HEK293 (cell line): Measurements from ENCODE around the gene MEIOC.

Experiments
- CTCF ChIA-PET: fragments of 350-600 bp; formaldehyde crosslinking; extraction: SDS; loops from one replicate; lab custom pipeline; 2021; ENCODE audit warnings: antibody characterized with exemption; lab: Yijun Ruan, JAX
- POLR2A ChIA-PET: fragments of 300-600 bp; formaldehyde crosslinking; extraction: SDS; loops from one replicate; lab custom pipeline; 2020; ENCODE audit warnings: antibody characterized with exemption, inconsistent platforms; lab: Yijun Ruan, JAX
- H3K27ac ChIP-seq: fragments of 200-500 bp; sonication (Bioruptor generic); 2 replicates; pipeline ENCODE4 v1.5.1; 2014; ENCODE audit warnings: low read depth, low read length, control low read depth, inconsistent platforms; ENCODE audit errors: extremely low read depth
- H3K36me3 ChIP-seq, 2 experiments: fragments of 200-500 bp in 1 of 2; sonication (Bioruptor generic) in 1 of 2; 1 replicate in 1 of 2; 2 replicates in 1 of 2; pipeline ENCODE4 v1.5.1; 2014 to 2017; ENCODE audit warnings: inconsistent platforms in 2 of 2, low read length in 2 of 2; ENCODE audit not compliant: control insufficient read depth in 2 of 2, insufficient read depth in 1 of 2
- H3K4me1 ChIP-seq: fragments of 200-500 bp; sonication (Bioruptor generic); 2 replicates; pipeline ENCODE4 v1.5.1; 2014; ENCODE audit warnings: mild to moderate bottlenecking, low read length, inconsistent platforms; ENCODE audit not compliant: control insufficient read depth, insufficient read depth
- H3K4me3 ChIP-seq: 2 replicates; pipeline ENCODE4 v1.5.1; 2011; ENCODE audit warnings: low read depth, mild to moderate bottlenecking, control low read depth, low read length, moderate library complexity
- H3K9me3 ChIP-seq: fragments of 200-500 bp; sonication (Bioruptor generic); 2 replicates; pipeline ENCODE4 v1.5.1; 2014; ENCODE audit warnings: low read depth, low read length, inconsistent platforms; ENCODE audit not compliant: control insufficient read depth, insufficient read depth
- AEBP2 ChIP-seq: fragments of 450-650 bp; formaldehyde crosslinking; IDR thresholded peaks from 2 replicates; pipeline ENCODE4 v1.5.1; 2016; ENCODE audit warnings: missing biosample characterization, missing genetic modification characterization, borderline replicate concordance
- GLIS1 ChIP-seq: fragments of 450-650 bp; formaldehyde crosslinking; IDR thresholded peaks from 2 replicates; pipeline ENCODE4 v1.5.1; 2016; ENCODE audit warnings: missing biosample characterization, missing genetic modification characterization
- GLIS2 ChIP-seq: fragments of 450-650 bp; formaldehyde crosslinking; IDR thresholded peaks from 2 replicates; pipeline ENCODE4 v1.5.1; 2016; ENCODE audit warnings: missing biosample characterization, missing genetic modification characterization
- KLF1 ChIP-seq: fragments of 450-650 bp; formaldehyde crosslinking; IDR thresholded peaks from 2 replicates; pipeline ENCODE4 v1.5.1; 2016; ENCODE audit warnings: missing biosample characterization, missing genetic modification characterization
- TSHZ1 ChIP-seq: fragments of 450-650 bp; formaldehyde crosslinking; IDR thresholded peaks from 2 replicates; pipeline ENCODE4 v1.5.1; 2016; ENCODE audit warnings: missing biosample characterization, missing genetic modification characterization, borderline replicate concordance
- YY1 ChIP-seq: fragments of 450-650 bp; formaldehyde crosslinking; IDR thresholded peaks from 2 replicates; pipeline ENCODE4 v1.5.1; 2018; ENCODE audit warnings: missing biosample characterization, missing genetic modification characterization
- ZFP37 ChIP-seq: fragments of 450-650 bp; formaldehyde crosslinking; IDR thresholded peaks from 2 replicates; pipeline ENCODE4 v1.5.1; 2016; ENCODE audit warnings: missing biosample characterization, missing genetic modification characterization
- ZNF121 ChIP-seq: fragments of 450-650 bp; formaldehyde crosslinking; IDR thresholded peaks from 2 replicates; pipeline ENCODE4 v1.5.1; 2016; ENCODE audit warnings: missing biosample characterization, missing genetic modification characterization
- ZNF132 ChIP-seq: fragments of 450-650 bp; formaldehyde crosslinking; IDR thresholded peaks from 2 replicates; pipeline ENCODE4 v1.5.1; 2017; ENCODE audit warnings: missing biosample characterization, missing genetic modification characterization, borderline replicate concordance
- ZNF133 ChIP-seq: fragments of 450-650 bp; formaldehyde crosslinking; IDR thresholded peaks from 2 replicates; pipeline ENCODE4 v1.5.1; 2016; ENCODE audit warnings: missing biosample characterization, missing genetic modification characterization
- ZNF146 ChIP-seq: fragments of 450-650 bp; formaldehyde crosslinking; IDR thresholded peaks from 2 replicates; pipeline ENCODE4 v1.5.1; 2016; ENCODE audit warnings: missing biosample characterization, missing genetic modification characterization
- ZNF324 ChIP-seq: fragments of 450-650 bp; formaldehyde crosslinking; IDR thresholded peaks from 2 replicates; pipeline ENCODE4 v1.5.1; 2016; ENCODE audit warnings: missing biosample characterization, missing genetic modification characterization
- ZNF366 ChIP-seq: fragments of 450-650 bp; formaldehyde crosslinking; conservative IDR thresholded peaks from 2 replicates; pipeline ENCODE4 v1.5.1; 2016; ENCODE audit warnings: missing biosample characterization, missing genetic modification characterization
- ZNF391 ChIP-seq: fragments of 450-650 bp; formaldehyde crosslinking; IDR thresholded peaks from 2 replicates; pipeline ENCODE4 v1.5.1; 2016; ENCODE audit warnings: low read depth, missing biosample characterization, missing genetic modification characterization, borderline replicate concordance
- ZNF426 ChIP-seq: fragments of 450-650 bp; formaldehyde crosslinking; IDR thresholded peaks from 2 replicates; pipeline ENCODE4 v1.5.1; 2017; ENCODE audit warnings: missing biosample characterization, missing genetic modification characterization, mild to moderate bottlenecking, inconsistent platforms, moderate library complexity
- ZNF585B ChIP-seq: fragments of 450-650 bp; formaldehyde crosslinking; IDR thresholded peaks from 2 replicates; pipeline ENCODE4 v1.5.1; 2016; ENCODE audit warnings: missing biosample characterization, missing genetic modification characterization
- ZNF610 ChIP-seq: fragments of 450-650 bp; formaldehyde crosslinking; IDR thresholded peaks from 2 replicates; pipeline ENCODE4 v1.5.1; 2016; ENCODE audit warnings: missing biosample characterization, missing genetic modification characterization, borderline replicate concordance
- ZNF76 ChIP-seq: fragments of 450-650 bp; formaldehyde crosslinking; IDR thresholded peaks from 2 replicates; pipeline ENCODE4; 2016; ENCODE audit warnings: low read depth, missing biosample characterization, missing genetic modification characterization, borderline replicate concordance
- ZNF768 ChIP-seq: fragments of 450-650 bp; formaldehyde crosslinking; IDR thresholded peaks from 2 replicates; pipeline ENCODE4 v1.5.1; 2018; ENCODE audit warnings: missing biosample characterization, mild to moderate bottlenecking, missing genetic modification characterization
- ZNF792 ChIP-seq: fragments of 450-650 bp; formaldehyde crosslinking; IDR thresholded peaks from 2 replicates; pipeline ENCODE4 v1.5.1; 2016; ENCODE audit warnings: missing biosample characterization, missing genetic modification characterization
- ZSCAN4 ChIP-seq: fragments of 450-650 bp; formaldehyde crosslinking; IDR thresholded peaks from 2 replicates; pipeline ENCODE4 v1.5.1; 2017; ENCODE audit warnings: missing biosample characterization, missing genetic modification characterization

MEIOC gene

GRCh38 chr17:44653384-44653783 is 2.9 kb upstream of the MEIOC start:
- CTCF ChIA-PET: interaction anchor here (0.5 to 1.6 kb wide), 4 partner anchors 9 to 410 kb away, joined by 3 to 7 read pairs (median 3); no protein-coding TSS in a partner anchor
- Histone ChIP-seq H3K4me1 (no peaks in the 10 kb centered on the region), H3K4me3 (no peak overlapping the region), H3K27ac (no peak overlapping the region), H3K9me3 (no peaks in the 10 kb centered on the region), H3K36me3 (peaks cover 0 to 6% of the 10 kb centered on the region in 2 experiments; a peak in 1 of 3 replicates)
- TF ChIP-seq ZNF391 (tag by site-specific recombination) (no peak), ZNF146 (peak; percentile 69)
- POLR2A ChIA-PET: no interaction called here

GRCh38 chr17:44653954-44654353 is 2.3 kb upstream of the MEIOC start:
- peaks cover 0 to 6% of the 10 kb centered on the region in 2 experiments; a peak in 1 of 3 replicates for H3K36me3 ChIP-seq
- H3K4me1 ChIP-seq: no peaks in the 10 kb centered on the region
- no peak overlapping the region for H3K4me3 ChIP-seq
- POLR2A ChIA-PET: interaction anchor here (0.6 kb wide), 1 partner anchor 97 kb away, joined by 3 read pairs; the partner anchor contains the start of gene FZD2
- CTCF ChIA-PET: interaction anchor here (0.5 to 1.6 kb wide), 4 partner anchors 8 to 410 kb away, joined by 3 to 7 read pairs (median 3); no protein-coding TSS in a partner anchor
- H3K9me3 ChIP-seq: no peaks in the 10 kb centered on the region
- TF ChIP-seq ZSCAN4 (tag by site-specific recombination): peak; percentile 93
- no peak for TF ChIP-seq YY1
- no peak overlapping the region for H3K27ac ChIP-seq

GRCh38 chr17:44661835-44662234 is 5.6 kb downstream of the MEIOC start:
- POLR2A ChIA-PET: interaction anchor here (0.6 kb wide), 1 partner anchor 70 kb away, joined by 3 read pairs; no protein-coding TSS in a partner anchor
- no peaks in the 10 kb centered on the region for H3K4me1 ChIP-seq
- no peak for TF ChIP-seq ZFP37 (tag by site-specific recombination)
- no peak for TF ChIP-seq ZNF585B (tag by site-specific recombination)
- no peak for TF ChIP-seq ZNF391 (tag by site-specific recombination)
- TF ChIP-seq ZNF133: no peak
- no peak for TF ChIP-seq KLF1 (tag by site-specific recombination)
- TF ChIP-seq GLIS2 (tag by site-specific recombination): no peak
- no peak for TF ChIP-seq ZNF610 (tag by site-specific recombination)
- no peak for TF ChIP-seq ZNF426
- no peak for TF ChIP-seq ZNF792 (tag by site-specific recombination)
- TF ChIP-seq GLIS1 (tag by site-specific recombination): no peak
- no peak for TF ChIP-seq AEBP2 (tag by site-specific recombination)
- TF ChIP-seq ZNF366: no peak
- no peak for TF ChIP-seq ZNF121 (tag by site-specific recombination)
- no peak for TF ChIP-seq ZNF132 (tag by site-specific recombination)
- TF ChIP-seq ZNF324 (tag by site-specific recombination): no peak
- no peak for TF ChIP-seq TSHZ1 (tag by site-specific recombination)
- no peak for TF ChIP-seq ZNF76 (tag by site-specific recombination)
- TF ChIP-seq ZNF768: no peak
- TF ChIP-seq, all 188 proteins: peak for 0
- no peak overlapping the region for H3K4me3 ChIP-seq
- CTCF ChIA-PET: interaction anchor here (0.6 to 1.2 kb wide), 4 partner anchors 8 to 342 kb away, joined by 3 to 7 read pairs (median 3); no protein-coding TSS in a partner anchor
- peaks cover 3 to 43% of the 10 kb centered on the region in 2 experiments for H3K36me3 ChIP-seq
- no peaks in the 10 kb centered on the region for H3K9me3 ChIP-seq
- no peak overlapping the region for H3K27ac ChIP-seq
